HEK293T (cell line): Measurements from ENCODE around the gene DCUN1D2.
"Not testable (repeated sequence)": the region's sequence is repeated elsewhere in the genome, so short reads cannot be mapped to it uniquely, and the experiment has no call there.

Source experiments
- CTCF ChIA-PET: fragments of 350-600 bp; formaldehyde crosslinking; extraction: SDS; loops from one replicate; lab custom pipeline; 2021; ENCODE audit warnings: antibody characterized with exemption, inconsistent platforms; lab: Yijun Ruan, JAX
- POLR2A ChIA-PET: fragments of 350-600 bp; formaldehyde crosslinking; extraction: SDS; loops from one replicate; lab custom pipeline; 2020; ENCODE audit warnings: antibody characterized with exemption, inconsistent platforms; lab: Yijun Ruan, JAX
- DNase-seq: peaks from one replicate; pipeline ENCODE4 v3.0.0; 2012; ENCODE audit warnings: mixed read lengths; ENCODE audit errors: extremely low spot score
- ARNT ChIP-seq: fragments of 450-650 bp; IDR thresholded peaks from 2 replicates; pipeline ENCODE4 v1.6.1; 2017; ENCODE audit warnings: mild to moderate bottlenecking
- BHLHE40 ChIP-seq: fragments of 450-650 bp; IDR thresholded peaks from 2 replicates; pipeline ENCODE4 v1.6.1; 2016; ENCODE audit warnings: mild to moderate bottlenecking, moderate library complexity, borderline replicate concordance
- CTBP1 ChIP-seq: fragments of 450-650 bp; IDR thresholded peaks from 2 replicates; pipeline ENCODE4 v1.6.1; 2016; ENCODE audit warnings: borderline replicate concordance
- ELF4 ChIP-seq: fragments of 450-650 bp; IDR thresholded peaks from 2 replicates; pipeline ENCODE4 v1.6.1; 2017; ENCODE audit warnings: antibody characterized with exemption
- FOXA1 ChIP-seq: fragments of 450-650 bp; IDR thresholded peaks from 2 replicates; pipeline ENCODE4 v1.6.1; 2016; ENCODE audit warnings: mild to moderate bottlenecking
- FOXK2 ChIP-seq: fragments of 450-650 bp; IDR thresholded peaks from 2 replicates; pipeline ENCODE4 v1.6.1; 2016; ENCODE audit warnings: mild to moderate bottlenecking
- FOXM1 ChIP-seq: fragments of 450-650 bp; IDR thresholded peaks from 2 replicates; pipeline ENCODE4 v1.6.1; 2017; ENCODE audit warnings: mild to moderate bottlenecking, borderline replicate concordance
- HDGF ChIP-seq: fragments of 450-650 bp; IDR thresholded peaks from 2 replicates; pipeline ENCODE4 v1.6.1; 2017; ENCODE audit warnings: antibody characterized with exemption, borderline replicate concordance
- L3MBTL2 ChIP-seq: fragments of 450-650 bp; conservative IDR thresholded peaks from 2 replicates; pipeline ENCODE4 v1.6.1; 2016; ENCODE audit warnings: mild to moderate bottlenecking
- LEF1 ChIP-seq: fragments of 450-650 bp; IDR thresholded peaks from 2 replicates; pipeline ENCODE4 v1.6.1; 2017; ENCODE audit warnings: mild to moderate bottlenecking, borderline replicate concordance
- NFRKB ChIP-seq: fragments of 450-650 bp; IDR thresholded peaks from 2 replicates; pipeline ENCODE4 v1.6.1; 2016; ENCODE audit warnings: mild to moderate bottlenecking, moderate library complexity
- SP1 ChIP-seq: fragments of 450-650 bp; IDR thresholded peaks from 2 replicates; pipeline ENCODE4 v1.6.1; 2017
- SUZ12 ChIP-seq: fragments of 450-650 bp; IDR thresholded peaks from 2 replicates; pipeline ENCODE4 v1.6.1; 2016; ENCODE audit warnings: mild to moderate bottlenecking
- TARDBP ChIP-seq: fragments of 450-650 bp; IDR thresholded peaks from 2 replicates; pipeline ENCODE4 v1.6.1; 2016
- ZNF384 ChIP-seq: fragments of 450-650 bp; IDR thresholded peaks from 2 replicates; pipeline ENCODE4 v1.6.1; 2016
- TF ChIP-seq, protein P1 (sequence below): fragments of 450-650 bp; IDR thresholded peaks from 2 replicates; pipeline ENCODE4 v1.6.1; 2016

Gene DCUN1D2

DNA sequence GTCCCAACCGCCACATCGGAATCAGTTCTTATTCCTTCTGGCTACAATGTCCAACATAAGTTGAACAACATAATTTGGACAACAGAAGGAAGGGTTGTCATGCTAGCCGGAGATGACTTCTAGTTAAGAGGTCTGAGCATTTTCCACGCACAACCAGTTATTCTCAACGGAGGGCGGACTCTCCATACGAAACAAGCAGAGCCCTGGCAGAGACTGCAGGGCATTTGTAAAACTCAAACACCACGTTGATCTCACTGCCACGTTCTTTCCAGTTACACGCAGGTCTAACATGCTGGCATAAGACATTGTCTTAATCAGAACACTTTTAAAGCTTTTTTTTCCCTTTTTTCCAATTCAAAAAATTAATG, 38.3 kb upstream of the DCUN1D2 start:
- CTCF ChIA-PET = no interaction called here
- no peak for DNase-seq

DNA sequence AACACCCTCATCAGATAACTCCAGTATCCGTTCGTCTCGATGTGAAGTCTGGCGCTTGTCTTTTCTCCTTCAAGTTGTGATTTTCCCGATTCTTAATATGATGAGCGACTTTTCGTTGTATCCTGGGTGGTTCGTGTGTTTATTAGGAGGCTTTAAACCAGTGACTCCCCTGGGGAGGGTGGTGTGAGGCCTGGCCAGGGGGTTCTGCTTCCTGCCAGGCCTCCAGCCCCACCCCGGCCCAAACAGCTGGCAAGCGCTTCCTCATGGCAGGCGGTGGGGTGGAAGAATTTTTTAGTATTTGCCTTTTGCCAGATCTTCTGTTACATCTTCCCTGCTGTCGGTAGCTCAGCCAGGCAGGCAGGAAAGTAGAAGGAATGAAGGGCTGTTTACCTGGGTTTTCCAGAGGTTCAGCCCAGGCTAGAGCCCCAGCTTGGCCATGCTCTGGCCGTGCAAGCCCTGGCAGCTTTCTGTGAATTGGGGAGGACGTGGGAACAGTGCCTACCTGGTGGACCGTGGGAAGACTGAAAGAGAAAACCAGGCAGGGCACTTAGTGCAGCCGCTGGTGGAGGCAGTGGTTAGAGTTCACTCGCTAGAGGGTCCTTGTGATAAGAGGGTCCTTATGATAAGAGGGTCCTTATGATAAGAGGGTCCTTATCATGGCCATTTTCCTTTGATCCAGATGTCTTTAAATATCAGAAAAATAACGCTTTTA, 37.7 kb upstream of the DCUN1D2 start:
- no peak for DNase-seq
- ChIA-PET POLR2A (no interaction called here), CTCF (no interaction called here)
- TF ChIP-seq, protein P1, sequence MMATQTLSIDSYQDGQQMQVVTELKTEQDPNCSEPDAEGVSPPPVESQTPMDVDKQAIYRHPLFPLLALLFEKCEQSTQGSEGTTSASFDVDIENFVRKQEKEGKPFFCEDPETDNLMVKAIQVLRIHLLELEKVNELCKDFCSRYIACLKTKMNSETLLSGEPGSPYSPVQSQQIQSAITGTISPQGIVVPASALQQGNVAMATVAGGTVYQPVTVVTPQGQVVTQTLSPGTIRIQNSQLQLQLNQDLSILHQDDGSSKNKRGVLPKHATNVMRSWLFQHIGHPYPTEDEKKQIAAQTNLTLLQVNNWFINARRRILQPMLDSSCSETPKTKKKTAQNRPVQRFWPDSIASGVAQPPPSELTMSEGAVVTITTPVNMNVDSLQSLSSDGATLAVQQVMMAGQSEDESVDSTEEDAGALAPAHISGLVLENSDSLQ = no peak
- TF ChIP-seq SUZ12 (no peak), LEF1 (no peak), TARDBP (no peak), NFRKB (no peak)

More for the DNA sequence above, 38.3 kb upstream of the DCUN1D2 start:
- POLR2A ChIA-PET = no interaction called here
- TF ChIP-seq LEF1 = no peak

DNA sequence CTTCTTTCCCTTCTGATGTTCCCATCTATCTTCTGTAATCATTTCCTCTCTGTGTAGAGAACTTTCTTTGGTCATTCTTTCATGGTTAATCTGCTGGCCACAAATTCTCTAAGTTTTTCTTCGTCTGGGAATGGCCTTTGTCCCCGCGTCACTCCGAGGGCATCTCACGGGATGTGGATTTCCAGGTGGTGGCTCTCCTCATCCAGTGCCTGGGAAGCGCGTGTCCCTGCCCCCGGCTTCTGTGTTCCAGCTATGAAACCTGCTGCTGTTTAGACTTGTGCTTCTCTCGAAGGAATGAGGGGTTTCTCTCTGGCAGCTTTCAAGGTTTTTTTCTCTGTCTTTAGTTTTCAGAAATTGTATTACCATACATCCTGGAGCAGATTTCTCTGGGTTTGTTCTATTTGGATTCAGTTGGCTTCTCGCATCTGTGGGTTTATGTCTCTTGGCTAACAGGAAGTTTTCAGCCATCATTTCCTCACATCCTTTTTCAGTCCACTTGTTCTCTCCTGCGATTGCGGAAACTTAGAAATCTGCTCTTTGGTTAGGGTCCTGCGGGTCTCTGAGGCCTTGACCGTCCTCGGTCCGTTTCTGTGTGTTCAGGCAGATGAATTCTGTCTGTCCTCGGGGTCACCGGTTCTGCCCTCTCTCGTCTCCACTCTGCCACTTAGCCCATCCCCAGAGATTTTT, 36.9 kb upstream of the DCUN1D2 start:
- ChIA-PET CTCF (no interaction called here), POLR2A (no interaction called here)
- TF ChIP-seq BHLHE40 (no peak), FOXA1 (no peak), TARDBP (no peak)
- DNase-seq = no peak

DNA sequence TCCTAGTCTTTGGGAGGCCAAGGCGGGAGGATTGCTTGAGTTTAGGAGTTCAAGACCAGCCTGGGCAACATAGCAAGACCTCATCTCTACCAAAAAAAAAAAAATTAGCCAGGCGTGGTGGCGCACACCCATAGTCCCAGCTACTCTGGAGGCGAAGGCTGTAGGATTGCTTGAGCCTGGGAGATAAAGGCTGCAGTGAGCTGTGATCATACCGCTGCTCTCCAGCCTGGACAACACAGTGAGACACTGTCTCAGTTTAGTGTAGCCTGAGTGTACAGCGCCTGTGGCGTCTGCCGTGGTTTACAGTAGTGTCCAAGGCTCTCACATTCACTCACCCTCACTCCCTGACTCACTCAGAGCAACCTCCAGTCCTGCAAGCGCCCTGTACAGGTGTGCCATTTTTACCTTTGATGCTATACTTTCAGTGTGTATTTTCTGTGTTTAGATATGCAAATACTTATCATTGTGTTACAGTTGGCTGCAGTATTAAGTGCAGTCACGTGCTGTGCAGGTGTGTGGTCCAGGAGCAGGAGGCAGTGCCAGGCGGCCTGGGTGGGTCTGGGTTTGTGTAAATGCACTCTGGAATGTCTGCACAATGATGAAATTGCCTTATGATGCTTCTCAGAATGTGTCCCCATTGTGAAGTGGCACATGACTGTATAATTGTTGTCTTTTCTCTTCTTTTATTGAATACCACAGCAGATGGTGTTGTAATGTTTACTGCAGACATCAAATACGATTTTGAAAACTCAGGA, 36.1 kb upstream of the DCUN1D2 start:
- ChIA-PET POLR2A (no interaction called here), CTCF (no interaction called here)
- no peak for DNase-seq
- TF ChIP-seq ZNF384 (no peak), L3MBTL2 (no peak), FOXM1 (no peak), FOXA1 (no peak), SP1 (no peak), NFRKB (no peak), BHLHE40 (no peak), SUZ12 (no peak), LEF1 (no peak), ARNT (no peak), HDGF (no peak)
- TF ChIP-seq, protein P1 = no peak

DNA sequence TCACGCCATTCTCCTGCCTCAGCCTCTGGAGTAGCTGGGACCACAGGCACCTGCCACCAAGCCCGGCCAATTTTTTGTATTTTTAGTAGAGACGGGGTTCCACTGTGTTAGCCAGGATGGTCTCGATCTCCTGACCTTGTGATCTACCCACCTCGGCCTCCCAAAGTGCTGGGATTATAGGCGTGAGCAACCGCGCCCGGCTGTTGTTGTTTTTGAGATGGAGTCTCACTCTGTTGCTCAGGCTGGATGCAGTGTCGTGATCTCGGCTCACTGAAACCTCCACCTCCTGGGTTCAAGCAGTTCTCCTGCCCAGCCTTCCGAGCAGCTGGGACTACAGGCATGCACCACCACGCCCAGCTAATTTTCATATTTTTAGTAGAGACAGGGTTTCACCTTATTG, 31.9 kb upstream of the DCUN1D2 start:
- POLR2A ChIA-PET, DNase-seq, CTCF ChIA-PET: not testable (repeated sequence)

DNA sequence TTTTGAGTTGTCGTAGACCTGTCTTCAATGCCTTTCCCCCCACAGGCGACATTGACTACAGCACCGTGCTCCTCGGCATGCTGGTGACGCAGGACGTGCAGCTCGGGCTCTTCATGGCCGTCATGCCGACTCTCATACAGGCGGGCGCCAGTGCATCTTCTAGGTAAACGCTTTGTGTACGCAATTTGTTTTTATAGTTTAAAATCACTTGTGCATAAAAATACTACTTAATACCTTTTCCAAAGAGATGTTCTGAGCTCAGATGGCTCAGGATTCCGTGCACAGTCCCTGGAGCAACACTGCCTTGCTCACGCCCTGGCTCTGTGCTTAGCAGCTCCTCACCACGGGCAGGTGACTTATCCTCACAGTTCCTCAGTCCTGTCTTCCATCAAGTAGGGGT, 30.1 kb upstream of the DCUN1D2 start:
- TF ChIP-seq ZNF384 (no peak), ARNT (no peak), SP1 (no peak), L3MBTL2 (no peak), BHLHE40 (no peak), HDGF (no peak), LEF1 (no peak), FOXA1 (no peak), CTBP1 (no peak), NFRKB (no peak), ELF4 (no peak), FOXM1 (no peak), TARDBP (no peak), SUZ12 (no peak), FOXK2 (no peak)
- TF ChIP-seq, protein P1 = no peak
- ChIA-PET CTCF (no interaction called here), POLR2A (no interaction called here)
- no peak for DNase-seq

DNA sequence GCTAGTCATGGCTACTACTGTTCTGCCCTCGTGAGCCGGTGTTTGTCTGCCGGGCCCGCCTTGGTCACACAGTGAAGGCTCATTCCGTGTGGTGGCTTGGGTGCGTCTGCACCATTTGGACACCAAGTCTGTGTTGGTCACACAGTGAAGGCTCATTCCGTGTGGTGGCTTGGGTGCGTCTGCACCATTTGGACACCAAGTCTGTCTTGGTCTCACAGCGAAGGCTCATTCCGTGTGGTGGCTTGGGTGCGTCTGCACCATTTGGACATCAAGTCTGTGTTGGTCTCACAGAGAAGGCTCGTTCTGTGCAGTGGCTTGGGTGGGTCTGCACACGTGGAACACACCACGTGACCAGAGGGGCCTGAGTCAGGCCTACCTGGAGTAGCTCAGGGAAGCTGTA, 29.0 kb upstream of the DCUN1D2 start:
- ChIA-PET POLR2A (no interaction called here), CTCF (no interaction called here)
- DNase-seq = no peak
- no peak for TF ChIP-seq SUZ12
- no peak for TF ChIP-seq L3MBTL2
- TF ChIP-seq LEF1 = no peak
- no peak for TF ChIP-seq NFRKB
- no peak for TF ChIP-seq HDGF
- no peak for TF ChIP-seq CTBP1
- no peak for TF ChIP-seq FOXK2
- TF ChIP-seq ARNT = no peak
- TF ChIP-seq FOXA1 = no peak
- TF ChIP-seq FOXM1 = no peak
- no peak for TF ChIP-seq ELF4
- no peak for TF ChIP-seq SP1
- TF ChIP-seq ZNF384 = no peak
- TF ChIP-seq BHLHE40 = no peak
- no peak for TF ChIP-seq TARDBP
- TF ChIP-seq, protein P1 = no peak
